H1 (cell line): ENCODE data around the gene APOM. TPM values are rescaled to one million over a fixed set of nuclear protein-coding genes. Genes with fewer than 3 reads are reported as not detected.
A peak's percentile ranks its signal among the peaks of the same experiment; 100 is the strongest.

Experiments
- CTCF ChIA-PET: fragments of 300-600 bp; sonication (Branson Sonifier 250); formaldehyde crosslinking; loops from one replicate; lab custom pipeline; 2021; ENCODE audit not compliant: partially characterized antibody; lab: Charles Lee
- POLR2A ChIA-PET: fragments of 300-600 bp; sonication (Branson Sonifier 250); formaldehyde crosslinking; loops from one replicate; lab custom pipeline; 2021; ENCODE audit warnings: inconsistent platforms; ENCODE audit not compliant: partially characterized antibody; lab: Charles Lee
- DNase-seq, 2 experiments: peaks; one replicate each; pipeline versions ENCODE4 v3.0.0 to v3.0.0-alpha.2; 2010 to 2022; ENCODE audit warnings: low spot score in 2 of 2, low read depth in 1 of 2, mixed read lengths in 1 of 2
- FAIRE-seq: peaks from 2 replicates; lab custom pipeline; 2011; peaks lifted over from hg19 to GRCh38; lab: Jason Lieb, UNC
- H2AFZ ChIP-seq: 2 replicates; pipeline ENCODE4 v1.8.1; 2012; ENCODE audit warnings: low read length, inconsistent platforms
- H2AK5ac ChIP-seq: 2 replicates; pipeline ENCODE4 v1.6.1; 2013; ENCODE audit warnings: low read depth, low read length
- H2BK120ac ChIP-seq: replicated peaks from 2 replicates; pipeline ENCODE3; 2013; ENCODE audit warnings: low read depth, low read length, inconsistent platforms
- H2BK12ac ChIP-seq: 2 replicates; pipeline ENCODE4 v1.6.1; 2013; ENCODE audit warnings: low read depth, low read length
- H2BK15ac ChIP-seq: 2 replicates; pipeline ENCODE4 v1.6.1; 2013; ENCODE audit warnings: low read length
- H2BK20ac ChIP-seq: 2 replicates; pipeline ENCODE4 v1.6.1; 2013; ENCODE audit warnings: low read length
- H2BK5ac ChIP-seq: 2 replicates; pipeline ENCODE4 v1.6.1; 2013; ENCODE audit warnings: low read depth, low read length
- H3K14ac ChIP-seq: 2 replicates; pipeline ENCODE4 v1.6.1; 2013; ENCODE audit warnings: inconsistent platforms; ENCODE audit not compliant: insufficient read length
- H3K18ac ChIP-seq: 2 replicates; pipeline ENCODE4 v1.6.1; 2013; ENCODE audit warnings: low read length; ENCODE audit errors: extremely low read depth
- H3K23ac ChIP-seq: 2 replicates; pipeline ENCODE4 v1.6.1; 2013; ENCODE audit warnings: inconsistent platforms; ENCODE audit not compliant: insufficient read length
- H3K23me2 ChIP-seq: 2 replicates; pipeline ENCODE4 v1.6.1; 2013; ENCODE audit warnings: low read depth, low read length
- H3K27ac ChIP-seq: 2 replicates; pipeline ENCODE4 v1.6.1; 2011; ENCODE audit warnings: low read depth, low read length, inconsistent platforms
- H3K27me3 ChIP-seq, 4 experiments: replicated peaks in 1 of 4; 1 replicate in 1 of 4; 2 replicates in 3 of 4; pipeline versions ENCODE4 v1.6.1 to v1.8.1; 2011 to 2013; ENCODE audit warnings: low read length in 3 of 4, mild to moderate bottlenecking in 3 of 4, inconsistent platforms in 2 of 4, mixed read lengths in 2 of 4, moderate library complexity in 1 of 4; ENCODE audit not compliant: control insufficient read depth in 3 of 4, insufficient read depth in 3 of 4; ENCODE audit errors: extremely low read depth in 1 of 4
- H3K36me3 ChIP-seq, 4 experiments: 2 replicates each; pipeline versions ENCODE4 v1.6.1 to v1.8.1; 2011 to 2013; ENCODE audit warnings: mild to moderate bottlenecking in 4 of 4, low read length in 3 of 4, moderate library complexity in 2 of 4, control low read depth in 1 of 4, inconsistent platforms in 1 of 4; ENCODE audit not compliant: insufficient read depth in 4 of 4, control insufficient read depth in 2 of 4
- H3K4ac ChIP-seq: replicated peaks from 2 replicates; pipeline ENCODE3; 2013; ENCODE audit warnings: low read length, low read depth, mixed read lengths, inconsistent platforms; ENCODE audit not compliant: insufficient read length
- H3K4me1 ChIP-seq, 4 experiments: replicated peaks in 1 of 4; 1 replicate in 1 of 4; 2 replicates in 3 of 4; pipeline versions ENCODE4 v1.6.1 to v1.8.1; 2011 to 2013; ENCODE audit warnings: low read length in 3 of 4, inconsistent platforms in 2 of 4, mixed read lengths in 1 of 4; ENCODE audit not compliant: insufficient read depth in 4 of 4, control insufficient read depth in 3 of 4
- H3K4me2 ChIP-seq, 2 experiments: 2 replicates each; pipeline versions ENCODE4 v1.6.1 to v1.8.1; 2011 to 2013; ENCODE audit warnings: low read depth in 2 of 2, low read length in 2 of 2, control low read depth in 1 of 2, inconsistent platforms in 1 of 2, mild to moderate bottlenecking in 1 of 2; ENCODE audit not compliant: insufficient read depth in 1 of 2
- H3K4me3 ChIP-seq, 4 experiments: fragments of 200-600, 300-600 bp in 1 of 4; sonication (generic), shearing (Covaris generic), sonication (Bioruptor Twin) in 1 of 4; 2 replicates each; pipeline versions ENCODE4 v1.5.1 to v1.8.1; 2011 to 2016; ENCODE audit warnings: low read length in 4 of 4, low read depth in 3 of 4, control low read depth in 2 of 4, inconsistent platforms in 2 of 4, mild to moderate bottlenecking in 2 of 4, mixed read lengths in 1 of 4, moderate library complexity in 1 of 4; ENCODE audit not compliant: insufficient read depth in 2 of 4; ENCODE audit errors: extremely low read depth in 1 of 4
- H3K56ac ChIP-seq: replicated peaks from 2 replicates; pipeline ENCODE3; 2013; ENCODE audit warnings: low read depth, mild to moderate bottlenecking, mixed read lengths, low read length, inconsistent platforms; ENCODE audit not compliant: insufficient read length
- H3K79me1 ChIP-seq: 2 replicates; pipeline ENCODE4 v1.6.1; 2013; ENCODE audit warnings: low read depth, low read length, control low read depth
- H3K79me2 ChIP-seq, 2 experiments: 2 replicates each; pipeline versions ENCODE4 v1.6.1 to v1.8.1; 2012 to 2013; ENCODE audit warnings: low read length in 2 of 2, mild to moderate bottlenecking in 2 of 2, inconsistent platforms in 1 of 2; ENCODE audit not compliant: insufficient read depth in 2 of 2, control insufficient read depth in 1 of 2
- H3K9ac ChIP-seq, 4 experiments: replicated peaks in 1 of 4; 1 replicate in 1 of 4; 2 replicates in 3 of 4; pipeline versions ENCODE4 v1.6.1 to v1.8.1; 2011 to 2013; ENCODE audit warnings: low read depth in 3 of 4, low read length in 3 of 4, control low read depth in 2 of 4, mild to moderate bottlenecking in 2 of 4, moderate library complexity in 2 of 4, inconsistent platforms in 1 of 4; ENCODE audit errors: extremely low read depth in 1 of 4
- H3K9me3 ChIP-seq, 2 experiments: 2 replicates each; pipeline versions ENCODE4 v1.6.1 to v1.8.1; 2012 to 2013; ENCODE audit warnings: mild to moderate bottlenecking in 2 of 2, moderate library complexity in 2 of 2, control low read depth in 1 of 2, inconsistent platforms in 1 of 2, low read depth in 1 of 2, low read length in 1 of 2, mixed read lengths in 1 of 2; ENCODE audit not compliant: insufficient read depth in 2 of 2
- H4K20me1 ChIP-seq, 2 experiments: replicated peaks in 1 of 2; 2 replicates each; pipeline versions ENCODE3 to v1.8.1; 2011 to 2013; ENCODE audit warnings: inconsistent platforms in 2 of 2, low read length in 2 of 2, mild to moderate bottlenecking in 1 of 2; ENCODE audit not compliant: insufficient read depth in 2 of 2, control insufficient read depth in 1 of 2
- H4K5ac ChIP-seq: 2 replicates; pipeline ENCODE4 v1.6.1; 2013; ENCODE audit warnings: low read length, low read depth, mixed read lengths, inconsistent platforms; ENCODE audit not compliant: insufficient read length
- H4K8ac ChIP-seq: 2 replicates; pipeline ENCODE4 v1.8.0; 2013; ENCODE audit warnings: mild to moderate bottlenecking, moderate library complexity, low read length, inconsistent platforms; ENCODE audit not compliant: insufficient read depth; ENCODE audit errors: extremely low read depth
- H4K91ac ChIP-seq: replicated peaks from 2 replicates; pipeline ENCODE3; 2013; ENCODE audit warnings: low read length, mixed read lengths, inconsistent platforms; ENCODE audit not compliant: insufficient read length
- NRF1 ChIP-seq: IDR thresholded peaks from 2 replicates; pipeline ENCODE4 v1.6.1; 2011; ENCODE audit warnings: mild to moderate bottlenecking, low read depth, low read length, improper control_type of control experiment
- RBBP5 ChIP-seq: IDR thresholded peaks from 2 replicates; pipeline ENCODE4 v1.7.1; 2012; ENCODE audit warnings: low read depth, mild to moderate bottlenecking, inconsistent platforms, low read length, moderate library complexity, borderline replicate concordance
- SAP30 ChIP-seq: fragments of 300-600 bp; sonication (generic); IDR thresholded peaks from 2 replicates; pipeline ENCODE4 v1.7.1; 2012; ENCODE audit warnings: low read length, moderate library complexity, mild to moderate bottlenecking, inconsistent platforms; ENCODE audit not compliant: insufficient read depth, insufficient replicate concordance
- TAF1 ChIP-seq: IDR thresholded peaks from 2 replicates; pipeline ENCODE4 v1.6.1; 2011; ENCODE audit warnings: mild to moderate bottlenecking, low read depth, low read length
- WGBS, 2 experiments: shearing (Covaris generic) in 1 of 2; methylation state at CpG; one replicate each; pipeline versions ENCODE4 v1.1.6 to v1.1.7; 2013 to 2015; ENCODE audit warnings: low lambda C conversion rate in 2 of 2, mixed read lengths in 2 of 2, inconsistent platforms in 1 of 2, low coverage in 1 of 2, missing lambda C conversion rate in 1 of 2; ENCODE audit not compliant: insufficient replicate concordance in 2 of 2, insufficient coverage in 1 of 2, insufficient read length in 1 of 2; ENCODE audit errors: extremely low coverage in 1 of 2, missing lambda C conversion rate in 1 of 2; 5-methylcytosine and 5-hydroxymethylcytosine counted together
- polyA plus RNA-seq, 7 experiments: library from polyadenylated mRNA; depleted of rRNA in 3 of 7; stranded (reverse) in 5 of 7; unstranded in 2 of 7; fragments of >200 nt in 5 of 7; fragments of 200-250 nt in 2 of 7; gene quantifications; 1 replicate in 5 of 7; 2 replicates in 1 of 7; 4 replicates in 1 of 7; pipeline versions ENCODE4 v1.2.1 to v1.2.3, GENCODE V29; 2011 to 2013; ENCODE audit warnings: missing spikeins in 2 of 7, mixed read lengths in 2 of 7
- total RNA-seq: library from RNA; stranded (reverse); fragmentation: NEBNext Ultra II Directional; extraction: Animal tissue kit (Norgen Biotek cat#: 25700); gene quantifications from 2 replicates; pipeline ENCODE4 v1.2.1, GENCODE V29; 2021

APOM gene
- total and polyA plus RNA-seq, 2 of the 8 experiments (the other 6 are each of a cell fraction or from before 2014, with no cell fraction given), result 3.4 to 12.0 TPM

DNA sequence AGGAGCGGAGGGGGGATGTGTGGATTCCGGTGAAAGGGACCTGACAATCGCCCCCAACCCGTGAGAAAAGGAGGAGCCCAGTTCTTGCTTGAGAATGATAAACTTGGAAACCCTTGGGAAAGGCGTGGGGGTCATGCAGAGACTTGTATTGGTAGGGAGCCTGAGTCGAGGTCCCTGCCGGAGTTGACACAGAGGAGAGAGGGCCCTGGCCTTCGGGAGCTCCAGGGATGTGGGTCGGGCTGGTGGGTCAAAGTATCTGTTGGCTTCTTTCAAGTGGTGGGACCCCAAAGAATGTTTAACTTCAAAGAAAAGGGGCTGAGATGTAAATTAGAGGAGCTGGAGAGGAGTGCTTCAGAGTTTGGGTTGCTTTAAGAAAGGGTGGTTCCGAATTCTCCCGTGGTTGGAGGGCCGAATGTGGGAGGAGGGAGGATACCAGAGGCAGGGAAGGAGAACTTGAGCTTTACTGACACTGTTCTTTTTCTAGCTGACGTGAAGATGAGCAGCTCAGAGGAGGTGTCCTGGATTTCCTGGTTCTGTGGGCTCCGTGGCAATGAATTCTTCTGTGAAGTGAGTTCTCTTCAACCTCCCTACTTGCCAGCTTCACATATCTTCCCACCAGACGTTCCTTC is 10.8 kb downstream of the APOM start:
- H2BK12ac ChIP-seq, result no peak overlapping the region
- no peak overlapping the region for H3K23ac ChIP-seq
- H2BK20ac ChIP-seq, result no peak overlapping the region
- no peak for TF ChIP-seq NRF1
- TF ChIP-seq SAP30, result peak; percentile 22
- no peak for TF ChIP-seq RBBP5
- TF ChIP-seq TAF1, result no peak
- peak overlapping the region; percentile 81; the same call in 1 of the 2 replicates for H3K18ac ChIP-seq
- no peak overlapping the region for H2BK15ac ChIP-seq
- no peak overlapping the region for H4K91ac ChIP-seq
- DNase-seq (no peak), FAIRE-seq (no peak)
- no peak overlapping the region for H2AK5ac ChIP-seq
- H3K4me2 ChIP-seq, result peak overlapping the region; percentile 74 to 85
- H3K9ac ChIP-seq, result peak overlapping the region in 3 of 4 experiments; percentile 51 to 60 (median 51); a peak in 5 of 7 replicates
- 21% methylated on average over 15 of the region's 15 CpGs; no CpG with 5 or more reads in 1 of the 2 experiments for WGBS, 2 experiments
- peak overlapping the region; percentile 62; the same call in 1 of the 2 replicates for H3K27ac ChIP-seq
- H3K56ac ChIP-seq, result no peak overlapping the region
- no peak overlapping the region; the same call in 1 of the 2 replicates for H4K8ac ChIP-seq
- H3K79me2 ChIP-seq, result peaks cover 0 to 41% of the 10 kb centered on the region in 2 experiments; a peak in 3 of 4 replicates
- no peaks in the 10 kb centered on the region for H3K27me3 ChIP-seq
- H4K5ac ChIP-seq, result no peak overlapping the region
- H3K14ac ChIP-seq, result no peak overlapping the region
- H3K36me3 ChIP-seq, result peaks cover 27 to 61% (median 48%) of the 10 kb centered on the region in 4 experiments
- H3K9me3 ChIP-seq, result 0 out of 4 replicates have a peak, but pooled peaks cover 0 to 4% of the 10 kb centered on the region in 2 experiments
- POLR2A ChIA-PET, result interaction anchor here (0.7 to 25.5 kb wide), 11 partner anchors 9 to 172 kb away, joined by 3 to 883 read pairs (median 8); partner anchors contain the start of genes AIF1, APOM, ATP6V1G2 and BAG6
- peaks cover 7 to 11% of the 10 kb centered on the region in 2 experiments for H4K20me1 ChIP-seq
- peaks cover 9% of the 10 kb centered on the region for H3K79me1 ChIP-seq
- H3K4me1 ChIP-seq, result peaks cover 0 to 12% (median 4%) of the 10 kb centered on the region in 4 experiments; a peak in 5 of 7 replicates
- CTCF ChIA-PET, result interaction anchor here (0.7 to 3.8 kb wide), 4 partner anchors 23 to 164 kb away, joined by 3 to 16 read pairs (median 4); no protein-coding TSS in a partner anchor
- peak overlapping the region; percentile 78; the same call in 1 of the 2 replicates for H2BK5ac ChIP-seq
- peak overlapping the region; percentile 88 to 94 (median 91) for H3K4me3 ChIP-seq
- H3K23me2 ChIP-seq, result peaks cover 8% of the 10 kb centered on the region
- H2AFZ ChIP-seq, result peak overlapping the region; percentile 18; the same call in 1 of the 2 replicates
- H2BK120ac ChIP-seq, result no peak overlapping the region
- H3K4ac ChIP-seq, result peak overlapping the region; percentile 34
